SK-N-SH (cell line): ENCODE data around the gene LRCH4. TPM values are rescaled to one million over a fixed set of nuclear protein-coding genes. Genes with fewer than 3 reads are reported as not detected.

ENCODE experiments used
- CTCF ChIA-PET: fragments of 300-600, 350-600 bp; formaldehyde crosslinking; extraction: SDS; loops from one replicate; lab custom pipeline; 2021; lab: Yijun Ruan, JAX
- POLR2A ChIA-PET: fragments of 350-600 bp; sonication (Branson Sonifier 250); formaldehyde crosslinking; extraction: SDS; loops from one replicate; lab custom pipeline; 2020; ENCODE audit warnings: antibody characterized with exemption, inconsistent platforms; lab: Yijun Ruan, JAX
- DNase-seq: peaks from one replicate; pipeline ENCODE4 v3.0.0; 2012
- H2AFZ ChIP-seq: fragments of 200-600 bp; sonication (generic); 2 replicates; pipeline ENCODE4 v1.8.1; 2016; ENCODE audit warnings: antibody characterized with exemption, mild to moderate bottlenecking, low read depth
- H3F3A ChIP-seq: fragments of 200-600 bp; sonication (generic); replicated peaks from 2 replicates; pipeline ENCODE3; 2016; ENCODE audit warnings: antibody characterized with exemption, mild to moderate bottlenecking; ENCODE audit not compliant: insufficient read depth
- H3K27ac ChIP-seq, 2 experiments: fragments of 200-500 bp in 1 of 2; fragments of 200-600 bp in 1 of 2; sonication (Bioruptor generic) in 1 of 2; sonication (generic), shearing (Covaris generic) in 1 of 2; 2 replicates each; pipeline versions ENCODE4 v1.5.1 to v1.6.1; 2014 to 2016; ENCODE audit warnings: low read depth in 2 of 2, inconsistent platforms in 1 of 2, low read length in 1 of 2, mild to moderate bottlenecking in 1 of 2, mixed read lengths in 1 of 2
- H3K27me3 ChIP-seq: fragments of 200-600 bp; sonication (generic), shearing (Covaris generic); 2 replicates; pipeline ENCODE4 v1.6.1; 2016; ENCODE audit warnings: mixed run types; ENCODE audit not compliant: insufficient read depth
- H3K36me3 ChIP-seq, 2 experiments: fragments of 200-500 bp in 1 of 2; fragments of 200-600 bp in 1 of 2; sonication (Bioruptor generic) in 1 of 2; sonication (generic) in 1 of 2; replicated peaks in 1 of 2; 2 replicates each; pipeline versions ENCODE3 to v1.5.1; 2014 to 2016; ENCODE audit warnings: low read length in 1 of 2, mild to moderate bottlenecking in 1 of 2; ENCODE audit not compliant: insufficient read depth in 2 of 2, control insufficient read depth in 1 of 2
- H3K4me1 ChIP-seq, 2 experiments: fragments of 200-500 bp in 1 of 2; fragments of 200-600 bp in 1 of 2; sonication (Bioruptor generic) in 1 of 2; sonication (generic), shearing (Covaris generic) in 1 of 2; 2 replicates each; pipeline versions ENCODE4 v1.5.1 to v1.6.1; 2014 to 2016; ENCODE audit warnings: low read depth in 1 of 2, low read length in 1 of 2, mixed run types in 1 of 2; ENCODE audit not compliant: insufficient read depth in 2 of 2, control insufficient read depth in 1 of 2
- H3K4me2 ChIP-seq: fragments of 200-600 bp; sonication (generic), shearing (Covaris generic); 2 replicates; pipeline ENCODE4 v1.6.1; 2017; ENCODE audit warnings: mixed run types
- H3K4me3 ChIP-seq, 2 experiments: fragments of 200-500 bp in 1 of 2; fragments of 200-600 bp in 1 of 2; sonication (Bioruptor generic) in 1 of 2; sonication (generic), shearing (Covaris generic) in 1 of 2; 2 replicates each; pipeline versions ENCODE4 v1.5.1 to v1.8.1; 2014 to 2016; ENCODE audit warnings: low read depth in 2 of 2, inconsistent platforms in 1 of 2, low read length in 1 of 2, mild to moderate bottlenecking in 1 of 2, mixed read lengths in 1 of 2, moderate library complexity in 1 of 2
- H3K79me2 ChIP-seq: fragments of 200-600 bp; sonication (generic); 2 replicates; pipeline ENCODE4 v1.8.1; 2017; ENCODE audit warnings: mild to moderate bottlenecking; ENCODE audit not compliant: insufficient read depth
- H3K9ac ChIP-seq: fragments of 200-600 bp; sonication (generic); 2 replicates; pipeline ENCODE4 v1.6.1; 2017; ENCODE audit warnings: mixed run types
- H3K9me2 ChIP-seq: fragments of 200-600 bp; sonication (generic); 2 replicates; pipeline ENCODE4 v1.6.1; 2017; ENCODE audit warnings: mixed run types
- H3K9me3 ChIP-seq: fragments of 200-600 bp; sonication (generic); 2 replicates; pipeline ENCODE4 v1.6.1; 2017; ENCODE audit warnings: mixed run types, mild to moderate bottlenecking, moderate library complexity
- H4K20me1 ChIP-seq: fragments of 200-600 bp; sonication (generic); 2 replicates; pipeline ENCODE4 v1.6.1; 2017; ENCODE audit warnings: mild to moderate bottlenecking, mixed run types; ENCODE audit not compliant: insufficient read depth
- CHD2 ChIP-seq: fragments of 150-350 bp; IDR thresholded peaks from 2 replicates; pipeline ENCODE4 v1.6.1; 2018; ENCODE audit warnings: low read length; ENCODE audit not compliant: partially characterized antibody
- ELF1 ChIP-seq: IDR thresholded peaks from 2 replicates; pipeline ENCODE4 v1.4.0; 2012
- EP300 ChIP-seq, 2 experiments: IDR thresholded peaks; 2 replicates each; pipeline versions ENCODE4 v1.4.0 to v1.6.1; 2012; ENCODE audit warnings: borderline replicate concordance in 1 of 2, low read depth in 1 of 2, low read length in 1 of 2
- FOXJ3 ChIP-seq: sonication (generic); formaldehyde crosslinking; IDR thresholded peaks from 2 replicates; pipeline ENCODE4 v1.5.1; 2020; ENCODE audit warnings: mild to moderate bottlenecking, missing genetic modification reagents
- FOXM1 ChIP-seq: IDR thresholded peaks from 2 replicates; pipeline ENCODE4 v1.4.0; 2012; ENCODE audit warnings: low read depth, mild to moderate bottlenecking
- GABPA ChIP-seq: IDR thresholded peaks from 2 replicates; pipeline ENCODE4 v1.4.0; 2012; ENCODE audit warnings: low read depth, mild to moderate bottlenecking
- POLR2AphosphoS5 ChIP-seq: IDR thresholded peaks from 2 replicates; pipeline ENCODE4 v1.6.1; 2012; ENCODE audit warnings: low read depth, low read length
- RCOR1 ChIP-seq: fragments of 150-350 bp; IDR thresholded peaks from 2 replicates; pipeline ENCODE4 v1.6.1; 2017; ENCODE audit warnings: antibody characterized with exemption, low read length
- SIN3A ChIP-seq: IDR thresholded peaks from 2 replicates; pipeline ENCODE4 v1.6.1; 2012; ENCODE audit warnings: low read depth, mild to moderate bottlenecking, low read length, moderate library complexity, borderline replicate concordance
- ZBTB33 ChIP-seq: IDR thresholded peaks from 2 replicates; pipeline ENCODE4 v1.4.0; 2012; ENCODE audit warnings: low read depth, borderline replicate concordance
- WGBS: methylation state at CpG from one replicate; pipeline ENCODE4 v1.1.6; 2017; ENCODE audit warnings: low lambda C conversion rate; 5-methylcytosine and 5-hydroxymethylcytosine counted together
- polyA plus RNA-seq, 3 experiments: library from polyadenylated mRNA; depleted of rRNA; stranded (reverse); fragments of >200 nt; gene quantifications; 2 replicates each; pipeline ENCODE4 v1.2.3, GENCODE V29; 2012

LRCH4 gene
- polyA plus RNA-seq, 1 of the 3 experiments (the other 2 are of a cell fraction) = 29.8 TPM

- TF ChIP-seq ZBTB33 (no peak), FOXJ3 (CRISPR knock-in tag) (no peak), GABPA (no peak)
These were observed 40.1 kb upstream of the LRCH4 start (continued) for GRCh38 chr7:100626055-100626454.

- H3K79me2 ChIP-seq = no peaks in the 10 kb centered on the region
- no peak overlapping the region for H2AFZ ChIP-seq
- H3K27me3 ChIP-seq = no peaks in the 10 kb centered on the region
- POLR2A ChIA-PET = interaction anchor here (1.8 kb wide), 1 partner anchor 11 kb away, joined by 7 read pairs; the partner anchor contains the start of gene MOSPD3
- H3K4me2 ChIP-seq = no peak overlapping the region
- no peak for DNase-seq
- CTCF ChIA-PET = interaction anchor here (0.7 to 7.2 kb wide), 8 partner anchors 9 to 71 kb away, joined by 3 to 70 read pairs (median 4); partner anchors contain the start of gene MOSPD3
- H3K4me1 ChIP-seq = peaks cover 0 to 10% of the 10 kb centered on the region in 2 experiments; a peak in 1 of 4 replicates
- H3K9ac ChIP-seq = no peak overlapping the region
- WGBS = 84% methylated on average over 15 of the region's 15 CpGs
- TF ChIP-seq SIN3A (no peak), CHD2 (no peak), POLR2AphosphoS5 (no peak), ELF1 (no peak), FOXM1 (no peak), EP300 (IDR thresholded peaks at IDR 0.05; ENCODE audit: borderline replicate concordance in 1 of 2, low read depth in 1 of 2, low read length in 1 of 2) (no peak), RCOR1 (no peak), ZBTB33 (no peak)
- TF ChIP-seq, all 33 proteins: peak for 0
- H4K20me1 ChIP-seq = no peaks in the 10 kb centered on the region
- H3K9me3 ChIP-seq = no peaks in the 10 kb centered on the region
- no peak overlapping the region for H3K27ac ChIP-seq
- no peaks in the 10 kb centered on the region for H3K9me2 ChIP-seq
- H3F3A ChIP-seq = peaks cover 7% of the 10 kb centered on the region
- H3K4me3 ChIP-seq = no peak overlapping the region
- no peaks in the 10 kb centered on the region for H3K36me3 ChIP-seq
These were observed 38.3 kb upstream of the LRCH4 start for GRCh38 chr7:100623951-100624824.
